Activated CD4-positive, alpha-beta T cell treated with anti-CD3 and anti-CD28 coated beads, Interleukin-2, amount 50 U/mL, for 48 hours (primary cell): ENCODE measurements around the gene TXN2.
"Not testable (repeated sequence)": the region's sequence is repeated elsewhere in the genome, so short reads cannot be mapped to it uniquely, and the experiment has no call there.

Experiments used
- DNase-seq, 2 experiments: peaks; one replicate each; pipeline ENCODE4 v3.0.0-alpha.2; 2020

TXN2 gene

DNA sequence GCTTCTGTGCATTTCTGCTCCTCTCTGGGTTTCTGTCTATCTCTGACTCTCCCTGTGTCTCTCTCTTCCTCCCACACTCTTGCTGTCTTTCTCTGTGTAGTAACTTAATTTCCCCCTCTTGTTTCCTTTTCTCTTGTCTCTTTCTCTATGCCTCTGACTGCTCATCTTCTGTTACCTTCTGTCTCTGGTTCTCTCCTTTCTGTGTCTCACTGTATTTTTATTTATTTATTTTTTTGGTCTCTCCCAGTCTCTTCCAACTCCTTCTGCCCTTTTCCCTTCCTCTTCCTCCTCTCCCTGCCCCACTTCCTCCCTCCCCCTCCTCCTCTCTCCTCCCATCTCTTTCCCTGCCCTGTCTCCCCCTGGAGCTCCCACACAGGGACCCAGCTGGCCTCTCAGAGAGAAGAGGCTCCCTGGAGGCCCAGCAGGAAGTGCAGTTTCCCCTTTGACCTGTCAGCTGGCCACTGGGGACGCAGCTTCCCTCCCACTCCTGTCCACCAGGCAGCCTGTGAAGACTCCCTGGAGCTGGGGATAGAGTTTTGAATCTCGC, 55.4 kb downstream of the TXN2 start:
- no peak for DNase-seq

DNA sequence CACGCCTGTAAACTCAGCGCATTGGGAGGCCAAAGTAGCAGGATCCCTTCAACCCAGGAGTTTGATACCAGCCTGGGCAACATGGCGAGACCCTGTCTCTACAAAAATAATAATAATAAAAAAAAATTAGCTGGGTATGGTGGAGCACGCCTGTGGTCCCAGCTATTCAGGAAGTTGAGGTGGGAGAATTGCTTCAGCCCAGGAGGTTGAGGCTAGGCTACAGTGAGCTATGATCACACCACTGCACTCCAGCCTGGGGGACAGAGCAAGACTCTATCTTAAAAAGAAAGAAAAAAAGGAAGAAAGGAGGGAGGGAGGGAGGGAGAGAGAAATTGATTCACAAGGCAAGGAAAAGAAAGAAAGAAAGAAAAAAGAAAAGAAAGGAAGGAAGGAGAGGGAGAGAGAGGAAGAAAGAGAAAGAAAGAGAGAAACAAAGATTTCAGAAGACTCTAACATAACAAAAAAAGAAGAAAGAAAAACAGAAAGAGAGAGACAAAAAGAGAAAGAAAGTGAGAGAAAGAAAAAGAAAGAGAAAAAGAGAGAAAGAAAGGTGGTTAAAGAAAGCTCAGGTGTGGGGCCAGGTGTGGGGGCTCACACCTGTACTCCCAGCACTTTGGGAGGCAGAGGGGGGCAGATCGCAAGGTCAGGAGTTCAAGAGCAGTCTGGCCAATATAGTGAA, 56.4 kb downstream of the TXN2 start:
- DNase-seq = no peak

DNA sequence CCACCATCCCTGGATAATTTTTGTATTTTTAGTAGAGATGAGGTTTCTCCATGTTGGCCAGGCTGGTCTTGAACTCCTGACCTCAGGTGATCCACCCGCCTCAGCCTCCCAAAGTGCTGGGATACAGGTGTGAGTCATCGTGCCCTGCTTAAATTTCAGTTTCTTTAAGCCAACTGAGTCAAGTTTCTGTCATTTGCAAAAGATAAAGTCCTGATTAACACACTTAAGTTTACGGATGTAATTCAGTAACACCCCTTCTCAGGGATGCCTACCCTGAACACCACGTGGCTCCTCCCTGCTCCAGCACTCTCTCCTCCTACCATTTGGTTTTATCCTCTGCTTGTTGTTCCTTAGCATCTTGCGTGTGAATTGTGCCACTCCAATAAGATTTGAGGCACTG, 57.0 kb downstream of the TXN2 start:
- not testable (repeated sequence) for DNase-seq

DNA sequence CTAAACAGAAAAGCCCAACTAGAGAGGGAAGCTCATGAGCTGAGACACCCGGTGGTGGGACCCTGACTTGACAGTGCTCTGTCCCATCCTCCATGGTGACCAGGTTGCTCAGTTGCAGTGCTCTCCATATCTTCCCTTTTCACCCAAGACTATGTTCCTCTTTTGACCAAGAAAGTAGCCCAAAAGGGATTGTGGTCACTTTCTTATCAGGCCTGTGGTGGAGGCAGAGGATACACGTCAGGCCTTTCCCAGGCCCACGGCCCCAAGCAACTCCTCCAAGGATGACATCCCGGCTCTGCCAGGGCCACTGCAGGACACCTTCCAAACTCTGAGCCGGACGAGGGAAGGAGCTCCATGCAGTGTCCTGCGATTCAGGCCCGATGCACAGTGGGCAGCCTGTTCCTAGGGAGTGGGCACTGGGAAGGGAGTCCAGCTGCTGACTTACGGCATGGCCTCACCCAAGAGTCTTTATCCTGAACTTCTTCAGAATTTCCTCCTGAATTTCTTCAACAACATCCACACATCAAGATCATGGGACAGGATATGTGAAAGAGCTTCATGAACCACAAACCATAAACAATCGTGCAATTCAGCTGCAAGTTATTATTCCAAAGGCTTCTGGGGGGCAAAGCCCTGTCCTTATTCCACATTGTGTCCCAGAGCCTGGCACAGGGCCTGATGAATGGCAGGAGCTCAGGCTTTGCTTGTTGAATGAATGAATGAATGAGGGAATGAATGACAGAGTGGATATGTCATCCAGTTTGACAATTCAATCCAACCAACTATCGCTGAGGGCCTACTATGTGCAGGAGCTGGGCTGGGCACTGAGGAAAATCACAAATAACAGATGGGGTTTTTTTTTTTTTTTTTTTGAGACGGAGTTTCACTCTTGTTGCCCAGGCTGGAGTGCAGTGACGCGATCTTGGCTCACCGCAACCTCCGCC, 57.7 kb downstream of the TXN2 start:
- DNase-seq = no peak

DNA sequence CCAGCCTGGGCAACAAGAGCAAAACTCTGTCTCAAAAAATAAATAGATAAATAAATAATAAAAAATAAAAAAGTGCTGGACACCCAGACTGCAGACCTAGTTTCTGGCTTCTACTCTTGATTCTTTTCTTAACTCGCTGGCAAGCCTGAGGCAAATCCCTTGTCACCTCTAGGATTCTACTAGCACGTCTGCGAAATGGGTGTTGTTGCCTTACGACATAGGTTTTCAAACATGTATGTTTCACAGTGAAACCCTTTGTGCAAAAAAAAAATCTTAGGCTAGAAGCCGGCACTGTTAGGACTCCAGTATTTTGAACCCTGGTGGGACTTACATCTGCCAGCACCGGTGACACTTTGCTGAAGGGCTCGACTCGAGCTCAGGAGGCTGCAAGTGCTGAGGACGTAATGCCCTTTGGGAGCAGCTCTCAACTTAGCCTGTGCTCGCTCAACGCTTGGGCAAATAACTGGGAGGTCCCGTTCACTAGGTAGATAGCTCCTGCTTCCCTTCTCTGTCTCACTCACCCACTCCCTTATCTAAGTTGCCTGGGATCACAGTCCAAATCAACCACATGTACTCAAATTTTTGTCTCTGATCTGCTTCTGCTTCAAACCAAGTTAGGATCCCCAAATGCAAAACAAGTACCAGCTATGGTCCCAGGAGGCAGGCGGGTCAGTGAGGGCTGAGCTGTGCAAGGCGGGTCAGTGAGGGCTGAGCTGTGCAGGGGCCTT, 59.0 kb downstream of the TXN2 start:
- DNase-seq = no peak

DNA sequence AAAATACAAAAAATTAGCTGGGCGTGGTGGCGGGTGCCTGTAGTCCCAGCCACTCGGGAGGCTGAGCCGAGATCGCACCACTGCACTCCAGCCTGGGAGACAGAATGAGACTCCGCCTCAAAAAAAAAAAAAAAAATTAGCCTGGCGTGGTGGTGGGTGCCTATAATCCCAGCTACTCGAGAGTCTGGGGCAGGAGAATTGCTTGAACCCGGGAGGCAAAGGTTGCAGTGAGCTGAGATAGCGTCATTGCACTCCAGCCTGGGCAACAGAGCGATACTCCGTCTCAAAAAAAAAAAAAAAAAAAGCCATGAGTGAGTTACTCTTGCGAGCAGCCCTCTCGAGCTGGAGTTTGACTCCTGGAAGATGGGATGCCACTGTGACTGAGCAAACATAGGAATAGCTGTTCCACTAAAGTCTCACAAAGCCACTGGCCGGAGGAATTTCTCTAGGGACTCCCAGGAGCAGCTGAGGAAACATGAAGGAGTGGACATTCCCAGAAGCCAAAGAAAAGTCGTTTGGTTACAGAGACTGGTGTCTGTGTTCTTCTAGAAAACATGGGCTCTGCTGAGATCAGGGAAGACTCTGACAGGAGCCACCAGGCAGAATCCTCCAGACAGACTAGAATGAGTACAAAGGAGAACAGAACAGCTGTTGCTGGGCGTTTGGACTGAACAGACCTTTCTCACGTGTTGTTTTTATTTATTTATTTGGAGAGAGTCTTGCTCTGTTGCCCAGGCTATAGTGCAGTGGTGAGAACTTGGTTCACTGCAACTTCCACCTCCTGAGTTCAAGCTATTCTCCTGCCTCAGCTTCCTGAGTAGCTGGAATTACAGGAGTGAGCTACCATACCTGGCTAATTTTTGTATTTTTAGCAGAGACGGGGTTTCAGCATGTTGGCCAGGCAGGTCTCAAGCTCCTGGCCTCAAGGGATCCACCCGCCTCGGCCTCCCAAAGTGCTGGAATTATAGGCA, 61.2 kb downstream of the TXN2 start:
- no peak for DNase-seq

DNA sequence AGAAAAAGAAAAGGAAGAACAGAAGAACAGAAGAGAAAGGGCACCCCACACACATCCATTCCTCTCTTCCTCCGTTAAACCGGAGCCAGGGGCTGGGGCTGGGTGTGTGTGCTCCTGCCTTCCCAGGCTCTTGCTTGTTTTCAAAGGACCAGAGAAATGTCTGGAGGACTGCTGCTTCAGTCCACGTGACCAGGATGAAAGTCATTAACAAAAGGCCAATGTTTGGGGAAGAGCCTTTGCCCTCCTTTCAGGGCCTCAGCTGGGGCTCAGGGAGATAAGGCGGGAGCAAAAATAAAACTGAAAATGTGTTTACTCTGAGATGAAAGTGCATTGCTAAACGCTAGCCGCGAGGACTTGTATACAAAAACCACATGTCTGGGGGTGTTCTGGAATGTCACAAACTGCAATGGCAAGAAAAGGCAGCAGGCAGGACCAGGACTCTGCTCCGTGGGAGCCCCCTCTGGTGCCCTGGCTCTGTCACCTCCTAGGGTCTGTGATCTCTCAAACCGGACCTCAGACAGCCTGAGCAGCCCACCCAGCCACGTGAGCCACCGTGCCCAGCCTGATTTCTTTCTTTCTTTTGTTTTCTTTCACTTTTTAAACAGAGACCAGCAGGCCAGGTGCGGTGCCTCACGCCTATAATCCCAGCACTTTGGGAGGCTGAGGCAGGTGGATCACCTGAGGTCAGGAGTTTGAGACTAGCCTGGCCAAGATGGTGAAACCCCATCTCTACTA, 62.1 kb downstream of the TXN2 start:
- no peak for DNase-seq

DNA sequence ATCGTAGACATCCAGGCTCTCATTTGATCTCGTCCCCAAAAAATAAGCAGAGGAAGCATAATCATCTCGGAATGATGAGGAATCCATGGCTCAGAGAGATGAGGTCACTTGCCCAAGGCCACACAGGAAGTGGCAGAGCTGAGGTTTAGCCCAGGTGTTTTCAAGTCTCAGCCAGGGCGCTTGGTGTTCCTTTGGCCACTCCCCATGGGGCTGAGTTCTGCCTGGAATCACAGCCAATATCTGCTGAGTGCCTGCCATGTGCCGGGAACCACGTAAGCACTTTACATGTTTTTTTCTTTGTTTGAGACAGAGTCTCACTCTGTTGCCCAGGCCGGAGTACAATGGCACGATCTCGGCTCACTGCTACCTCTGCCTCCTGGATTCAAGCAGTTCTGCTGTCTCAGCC, 64.2 kb downstream of the TXN2 start:
- no peak for DNase-seq
